H1 (cell line): ENCODE measurements around the gene CNN3. TPM values are rescaled to one million over a fixed set of nuclear protein-coding genes. Genes with fewer than 3 reads are reported as not detected.

ENCODE experiments used
- CHD7 ChIP-seq: fragments of 300-600 bp; sonication (generic); IDR thresholded peaks from 2 replicates; pipeline ENCODE4 v1.7.1; 2012; ENCODE audit warnings: low read length, moderate library complexity, mild to moderate bottlenecking, inconsistent platforms; ENCODE audit not compliant: insufficient replicate concordance
- polyA plus RNA-seq, 7 experiments: library from polyadenylated mRNA; depleted of rRNA in 3 of 7; stranded (reverse) in 5 of 7; unstranded in 2 of 7; fragments of >200 nt in 5 of 7; fragments of 200-250 nt in 2 of 7; gene quantifications; 1 replicate in 5 of 7; 2 replicates in 1 of 7; 4 replicates in 1 of 7; pipeline versions ENCODE4 v1.2.1 to v1.2.3, GENCODE V29; 2011 to 2013; ENCODE audit warnings: missing spikeins in 2 of 7, mixed read lengths in 2 of 7
- total RNA-seq: library from RNA; stranded (reverse); fragmentation: NEBNext Ultra II Directional; extraction: Animal tissue kit (Norgen Biotek cat#: 25700); gene quantifications from 2 replicates; pipeline ENCODE4 v1.2.1, GENCODE V29; 2021

CNN3 gene
- total and polyA plus RNA-seq, 2 of the 8 experiments (the other 6 are each of a cell fraction or from before 2014, with no cell fraction given): 134 to 266 TPM

- TF ChIP-seq CHD7: no peak
Observed at GRCh38 chr1:94974241-94974640, 47.3 kb upstream of the CNN3 start (continued).
